ENCODE results near the gene ZG16.

Gene ZG16

GRCh38 chr16:29807426-29808218 lies 29.6 kb downstream of the ZG16 start:
- H3K4me3 ChIP-seq (ENCODE audit: low read length): peak overlapping the region; percentile 60
- peak; percentile 45 for TF ChIP-seq CTCF (IDR thresholded peaks at IDR 0.05; ENCODE audit: insufficient read depth, low read depth, low read length, missing control alignments)
- DNase-seq (ENCODE audit: low read depth): peak; percentile 94

GRCh38 chr16:29808219-29808900 lies 30.3 kb downstream of the ZG16 start:
- H3K4me3 ChIP-seq (ENCODE audit: low read length): peak overlapping the region; percentile 60
- DNase-seq (ENCODE audit: low read depth): no peak
- TF ChIP-seq CTCF (IDR thresholded peaks at IDR 0.05; ENCODE audit: insufficient read depth, low read depth, low read length, missing control alignments): no peak

- no peak for TF ChIP-seq CTCF (IDR thresholded peaks at IDR 0.05; ENCODE audit: insufficient read depth, low read depth, low read length, missing control alignments)
- no peak for DNase-seq (ENCODE audit: low read depth)
Measured at GRCh38 chr16:29809031-29809747, 31.1 kb downstream of the ZG16 start.

GRCh38 chr16:29809850-29810698 lies 32.0 kb downstream of the ZG16 start:
- DNase-seq (ENCODE audit: low read depth): no peak
- no peak overlapping the region for H3K4me3 ChIP-seq (ENCODE audit: low read length)
- no peak for TF ChIP-seq CTCF (IDR thresholded peaks at IDR 0.05; ENCODE audit: insufficient read depth, low read depth, low read length, missing control alignments)

More at GRCh38 chr16:29809031-29809747, 31.1 kb downstream of the ZG16 start:
- H3K4me3 ChIP-seq (ENCODE audit: low read length): peak overlapping the region; percentile 60

- TF ChIP-seq CTCF (IDR thresholded peaks at IDR 0.05; ENCODE audit: insufficient read depth, low read depth, low read length, missing control alignments): no peak
- H3K4me3 ChIP-seq (ENCODE audit: low read length): no peak overlapping the region
- no peak for DNase-seq (ENCODE audit: low read depth)
Measured at GRCh38 chr16:29810699-29811169, 32.7 kb downstream of the ZG16 start.
